ENCODE measurements around the gene MRPS14. TPM values are rescaled to one million over a fixed set of nuclear protein-coding genes. Genes with fewer than 3 reads are reported as not detected.

MRPS14 gene
- total RNA-seq, 1 experiment from 2014 or later, result 29.4 TPM

- Histone ChIP-seq H3K27me3 (ENCODE audit: insufficient read depth, low read length) (no peaks in the 10 kb centered on the region), H3K9me3 (ENCODE audit: control insufficient read depth in 1 of 2, insufficient read depth in 1 of 2, low read depth in 1 of 2, low read length in 2 of 2) (no peaks in the 10 kb centered on the region), H2AFZ (ENCODE audit: low read depth, low read length, poor library complexity, severe bottlenecking) (no peak overlapping the region), H3K4me2 (ENCODE audit: low read length) (no peak overlapping the region), H3K4me1 (ENCODE audit: control insufficient read depth in 1 of 2, insufficient read depth in 2 of 2, low read length in 2 of 2) (no peaks in the 10 kb centered on the region), H3K36me3 (ENCODE audit: control insufficient read depth in 1 of 2, insufficient read depth in 2 of 2, low read length in 2 of 2) (no peaks in the 10 kb centered on the region), H3K9ac (ENCODE audit: low read length) (no peak overlapping the region), H3K27ac (ENCODE audit: low read depth, low read length) (no peak overlapping the region), H4K20me1 (ENCODE audit: insufficient read depth) (no peaks in the 10 kb centered on the region), H3K4me3 (replicated peaks in 1 of 2; ENCODE audit: low read depth in 1 of 2, low read length in 2 of 2) (no peak overlapping the region), H3K9me2 (ENCODE audit: insufficient read depth) (no peaks in the 10 kb centered on the region), H3K79me2 (ENCODE audit: insufficient read depth, low read length) (no peaks in the 10 kb centered on the region)
- ATAC-seq, result no peak
- no peak for DNase-seq (ENCODE audit: low read depth, low spot score)
- intact Hi-C loops (cut with micrococcal nuclease), result no loop called here
- RAD21 ChIA-PET (ENCODE audit: low non-redundant PET in 1 of 2, low total read pairs in 2 of 2, uncharacterized antibody in 2 of 2, unreplicated experiment in 2 of 2), result no interaction called here
- POLR2A ChIA-PET, result no interaction called here
- BruUV-seq (replicated peaks), result no TSS peak
- TF ChIP-seq YY1 (IDR thresholded peaks at IDR 0.05; ENCODE audit: extremely low read depth, insufficient replicate concordance, low read depth, low read length), result no peak
- no peak for TF ChIP-seq REST (IDR thresholded peaks at IDR 0.05; ENCODE audit: low read depth)
- no peak for TF ChIP-seq ZBTB33 (IDR thresholded peaks at IDR 0.05; ENCODE audit: extremely low read depth, insufficient replicate concordance, low read length)
- TF ChIP-seq POLR2A (IDR thresholded peaks at IDR 0.05; ENCODE audit: borderline replicate concordance, extremely low read depth, insufficient read depth, insufficient read length), result no peak
- no peak for TF ChIP-seq CBX3 (IDR thresholded peaks at IDR 0.05; ENCODE audit: low read depth)
- TF ChIP-seq EZH2 (IDR thresholded peaks at IDR 0.05), result no peak
- TF ChIP-seq ELF1 (IDR thresholded peaks at IDR 0.05; ENCODE audit: borderline replicate concordance, low read depth), result no peak
- TF ChIP-seq POLR2AphosphoS5 (IDR thresholded peaks at IDR 0.05; ENCODE audit: low read depth, low read length), result no peak
- no peak for TF ChIP-seq ATF3 (IDR thresholded peaks at IDR 0.05)
- TF ChIP-seq SIN3A (IDR thresholded peaks at IDR 0.05; ENCODE audit: low read depth), result no peak
- TF ChIP-seq MAX (IDR thresholded peaks at IDR 0.05), result no peak
- no peak for TF ChIP-seq EZH2phosphoT487 (IDR thresholded peaks at IDR 0.05; ENCODE audit: borderline replicate concordance)
- no peak for TF ChIP-seq CTCF (IDR thresholded peaks at IDR 0.05 in 2 of 3, conservative IDR thresholded peaks at IDR 0.05 in 1 of 3; ENCODE audit: borderline replicate concordance in 1 of 3, insufficient read depth in 1 of 3, low read depth in 2 of 3, low read length in 2 of 3)
- TF ChIP-seq SRF (IDR thresholded peaks at IDR 0.05; ENCODE audit: low read depth), result no peak
- no peak for TF ChIP-seq CEBPB (IDR thresholded peaks at IDR 0.05; ENCODE audit: low read depth)
- no peak for TF ChIP-seq RAD21 (IDR thresholded peaks at IDR 0.05; ENCODE audit: low read depth)
- no peak for TF ChIP-seq FOSL1 (IDR thresholded peaks at IDR 0.05; ENCODE audit: low read depth)
- TF ChIP-seq ZFX (IDR thresholded peaks at IDR 0.05), result no peak
- TF ChIP-seq EGR1 (IDR thresholded peaks at IDR 0.05; ENCODE audit: low read depth), result no peak
- no peak for TF ChIP-seq TCF7L2 (IDR thresholded peaks at IDR 0.05; ENCODE audit: borderline replicate concordance, extremely low read depth, insufficient read depth, insufficient read length)
- CTCF ChIA-PET, result no interaction called here
Observed at GRCh38 chr1:175035865-175036264, 12.6 kb upstream of the MRPS14 start.

Measured in HCT116 (cell line).